Kidney glomerular epithelial cell (primary cell): ENCODE measurements around the gene OR4D10.
"Not testable (repeated sequence)": the region's sequence is repeated elsewhere in the genome, so short reads cannot be mapped to it uniquely, and the experiment has no call there.

Experiments
- DNase-seq: peaks from one replicate; lab custom pipeline; 2025; lab: John Stamatoyannopoulos, UW

Gene OR4D10

GRCh38 chr11:59473015-59473414 is at the start of gene OR4D10:
OR4D10 (plus strand) TSS chr11:59473315; CDS start chr11:59477430, 4,115 bp downstream.
- DNase-seq: no peak

DNA sequence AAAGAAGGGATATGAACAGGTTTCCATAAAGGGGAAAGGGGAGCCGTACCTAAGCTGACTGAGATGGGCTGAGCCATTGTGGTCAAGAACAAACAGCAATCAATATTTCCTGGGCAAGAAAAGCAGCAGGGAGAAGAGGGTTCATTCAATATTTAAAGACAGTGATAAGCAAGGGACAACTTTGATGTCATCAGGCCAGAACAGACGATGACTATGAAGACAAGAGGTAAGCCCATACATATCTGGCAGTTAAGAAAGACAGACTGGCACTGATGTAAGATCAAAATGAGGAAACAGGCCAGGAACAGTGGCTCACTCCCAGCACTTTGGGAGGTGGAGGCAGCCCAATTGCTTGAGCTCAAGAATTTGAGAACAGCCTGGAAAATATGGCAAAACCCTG is 49.3 kb upstream of the OR4D10 start:
- DNase-seq: no peak

DNA sequence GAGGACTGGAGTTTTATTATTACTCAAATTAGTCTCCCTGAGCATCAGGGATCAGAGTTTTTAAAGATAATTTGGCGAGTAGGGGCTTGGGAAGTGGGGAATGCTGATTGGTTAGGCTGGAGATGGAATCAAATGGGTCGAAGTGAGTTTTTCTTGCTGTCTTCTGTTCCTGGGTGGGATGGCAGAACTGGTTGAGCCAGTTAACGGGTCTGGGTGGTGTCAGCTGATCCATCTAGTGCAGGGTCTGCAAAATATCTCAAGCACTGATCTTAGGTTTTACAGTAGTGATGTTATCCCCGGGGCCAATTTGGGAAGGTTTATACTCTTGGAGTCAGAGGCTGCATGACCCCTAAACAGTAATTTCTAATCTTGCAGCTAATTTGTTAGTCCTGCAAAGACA is 48.0 kb upstream of the OR4D10 start:
- no peak for DNase-seq

DNA sequence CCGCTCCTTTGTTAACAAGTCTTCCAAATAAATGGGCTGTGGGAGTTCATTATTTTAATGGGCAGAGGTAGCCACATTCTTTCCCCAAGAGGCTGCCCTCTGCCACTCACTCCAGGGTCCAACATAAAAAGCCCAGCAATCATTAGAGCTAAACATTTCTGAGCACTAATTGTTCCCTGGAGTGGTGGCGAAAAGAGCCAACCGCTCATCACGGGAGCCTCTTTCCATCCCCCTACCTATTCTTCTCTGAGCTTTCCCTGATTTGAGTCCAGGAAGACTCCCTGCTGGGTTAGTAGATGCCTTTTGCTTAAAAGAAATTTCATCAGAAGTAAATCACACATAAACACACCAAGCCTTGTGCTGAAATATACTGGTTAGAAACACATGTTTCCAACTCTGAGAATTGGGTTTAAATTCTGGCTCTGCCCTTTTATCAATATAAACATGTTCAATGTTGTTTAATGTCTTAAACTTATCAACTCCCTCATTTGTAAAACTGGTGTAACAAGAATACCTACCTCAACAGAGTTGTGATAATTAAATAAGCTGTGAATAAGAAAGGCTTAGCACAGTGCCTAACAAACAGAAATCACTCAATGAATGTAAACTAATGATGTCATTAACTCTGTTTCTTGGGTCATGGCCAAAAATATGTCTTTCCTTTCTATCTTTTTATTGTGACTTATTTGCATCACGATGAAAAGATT is 46.6 kb upstream of the OR4D10 start, which contains the start of gene OR5A2:
TSS of gene OR5A2 (minus strand) at position 53 of the 707 bp plus-strand sequence. CDS start 3,460 bp downstream, outside the sequence.
- no peak for DNase-seq

- DNase-seq: no peak
Measured at GRCh38 chr11:59427068-59427382, 46.1 kb upstream of the OR4D10 start.

DNA sequence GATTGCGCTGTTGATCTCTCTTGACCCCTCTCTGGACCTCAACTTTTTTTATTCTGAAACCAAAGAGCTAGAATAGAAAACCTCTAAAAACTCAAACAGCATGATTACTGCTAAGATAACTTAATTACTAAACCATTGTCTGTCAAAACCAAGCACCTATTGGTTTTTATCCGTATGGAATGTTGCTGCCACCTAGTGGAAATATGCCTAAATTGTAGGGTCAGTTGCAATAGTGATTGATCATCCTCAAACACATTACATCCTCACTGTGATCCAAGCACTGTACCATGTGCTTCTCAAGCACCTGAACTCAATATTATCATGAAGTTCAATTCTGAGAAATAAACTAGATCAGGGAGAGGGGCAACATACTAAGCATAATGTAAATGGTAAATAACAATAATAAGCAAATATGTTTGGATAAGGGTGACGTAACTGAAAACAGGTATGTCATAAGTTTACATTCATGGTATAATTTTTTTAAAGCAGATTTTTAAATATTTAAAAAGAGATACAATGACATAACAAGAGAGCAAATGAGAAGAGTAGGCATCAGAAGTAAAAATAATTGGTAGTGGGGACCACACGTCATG is 43.1 kb upstream of the OR4D10 start:
- DNase-seq: peak; percentile 28

DNA sequence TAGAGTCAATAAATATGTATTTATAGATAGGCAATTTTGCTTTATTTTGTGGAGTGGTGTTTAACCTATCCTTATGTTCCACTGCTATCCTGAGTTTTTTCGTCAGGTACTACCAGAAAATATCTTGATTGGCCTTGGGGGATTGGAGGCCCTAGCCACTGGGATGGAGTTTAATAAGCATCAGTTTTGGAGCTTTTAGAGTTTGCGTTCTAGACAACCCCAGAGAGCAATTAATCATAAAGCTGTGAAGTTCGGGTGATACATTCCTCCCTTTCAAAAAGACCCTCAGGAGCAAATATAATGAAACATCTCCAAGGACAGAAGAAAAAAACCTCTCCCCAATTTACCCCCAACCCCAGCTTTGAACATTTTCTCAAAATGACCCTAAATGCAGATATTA is 36.9 kb upstream of the OR4D10 start, which contains the start of gene OR5A1:
TSS of gene OR5A1 (plus strand) at position 301 of the 400 bp plus-strand sequence. CDS start 6,700 bp downstream, outside the sequence.
- no peak for DNase-seq

GRCh38 chr11:59437770-59438169 is 35.3 kb upstream of the OR4D10 start:
- DNase-seq: no peak

GRCh38 chr11:59445624-59446023 is 27.5 kb upstream of the OR4D10 start:
- DNase-seq: not testable (repeated sequence)

GRCh38 chr11:59448484-59448883 is 24.6 kb upstream of the OR4D10 start:
- DNase-seq: no peak

DNA sequence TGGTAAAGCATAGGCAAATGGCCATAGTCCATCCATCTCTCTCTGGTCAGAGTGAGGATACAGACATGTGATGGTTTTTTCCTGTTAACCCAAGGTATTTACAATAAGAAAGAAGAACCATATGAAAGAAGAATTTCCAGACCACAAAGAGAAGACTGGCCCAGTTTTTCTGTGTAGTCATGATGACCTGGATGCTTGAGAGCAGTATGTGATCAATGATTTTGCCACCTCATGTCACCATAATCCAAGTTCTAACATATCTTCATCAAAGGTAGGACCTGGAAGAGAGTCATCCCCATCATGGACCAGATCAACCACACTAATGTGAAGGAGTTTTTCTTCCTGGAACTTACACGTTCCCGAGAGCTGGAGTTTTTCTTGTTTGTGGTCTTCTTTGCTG is 16.5 kb upstream of the OR4D10 start, which contains the start of gene OR4D6:
TSS of gene OR4D6 (plus strand) at position 301 of the 400 bp plus-strand sequence. CDS start at position 301, 0 bp downstream.
- no peak for DNase-seq

DNA sequence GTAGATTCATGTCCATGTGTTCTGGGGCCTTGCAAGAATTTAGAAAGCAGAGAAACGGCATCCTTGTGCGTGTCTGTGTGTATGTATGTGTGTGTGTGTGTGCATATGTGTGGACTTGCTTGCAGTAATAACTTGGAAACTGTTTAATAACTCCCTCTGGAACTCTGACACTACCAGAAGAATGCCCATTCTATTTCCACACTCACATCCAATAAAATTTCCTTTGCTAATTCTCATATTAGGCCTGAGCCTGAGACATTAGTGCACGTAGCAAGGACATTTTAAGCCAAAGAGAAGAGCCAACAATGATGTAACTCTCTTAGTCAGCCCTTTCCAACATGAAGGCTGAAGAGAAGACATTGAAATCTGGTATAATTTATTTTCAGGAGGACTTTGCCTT is 13.2 kb upstream of the OR4D10 start:
- no peak for DNase-seq

- DNase-seq: no peak
Measured at GRCh38 chr11:59463190-59463641, 9.9 kb upstream of the OR4D10 start.

DNA sequence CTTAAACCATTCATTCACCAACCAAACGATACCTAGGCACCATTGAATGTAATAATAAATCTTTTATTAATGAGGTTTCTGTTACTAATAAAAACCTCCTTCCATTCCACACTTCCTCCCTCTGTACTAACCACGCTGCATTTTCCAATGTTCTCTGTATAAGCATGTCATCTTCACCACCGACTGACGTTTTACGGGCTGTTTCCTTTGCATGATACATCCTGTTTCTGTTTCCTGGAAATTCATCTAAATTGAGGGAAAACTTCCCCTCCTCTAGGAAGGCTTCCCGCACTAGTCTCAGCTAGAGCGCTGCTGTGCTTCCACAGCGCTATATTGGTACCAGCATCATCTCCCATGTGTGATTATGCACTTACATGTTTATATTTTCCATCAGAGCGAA is 2.1 kb downstream of the OR4D10 start:
- no peak for DNase-seq

DNA sequence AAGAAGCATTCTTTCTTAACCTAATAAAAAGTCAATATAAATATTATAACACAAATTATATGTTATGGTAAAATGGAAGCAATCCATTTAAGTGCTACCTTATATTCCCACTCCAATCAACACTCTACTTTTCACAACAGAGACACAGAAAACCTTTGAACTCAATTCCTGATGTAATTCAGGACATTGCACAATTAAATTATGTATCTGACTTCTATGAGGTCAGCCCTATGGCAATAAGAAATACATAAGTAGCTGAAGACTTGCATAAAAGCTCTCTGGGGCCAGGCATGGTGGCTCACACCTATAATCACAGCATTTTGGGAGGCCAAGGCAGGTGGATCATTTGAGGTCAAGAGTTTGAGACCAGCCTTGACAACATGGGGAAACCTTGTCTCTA is 6.8 kb downstream of the OR4D10 start:
- no peak for DNase-seq

GRCh38 chr11:59480359-59480758 is 7.2 kb downstream of the OR4D10 start:
- DNase-seq: no peak

DNA sequence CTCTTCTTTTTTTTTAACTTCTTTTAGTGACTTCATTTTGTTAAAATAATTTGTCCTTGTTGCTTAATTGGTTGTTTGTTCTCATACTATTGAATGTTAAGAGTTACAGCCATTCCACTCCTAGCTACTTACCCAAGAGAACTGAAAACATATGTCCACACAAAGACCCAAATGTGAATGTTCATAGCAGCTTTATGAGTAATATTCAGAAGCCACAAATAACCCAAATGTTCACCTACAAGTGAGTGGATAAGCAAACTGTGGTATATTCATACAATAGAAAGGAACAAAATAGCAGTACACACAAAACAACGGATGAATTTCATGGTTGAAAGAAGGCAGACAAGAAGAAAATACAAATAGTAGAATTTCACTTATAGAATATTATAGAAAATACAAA is 28.8 kb downstream of the OR4D10 start:
- DNase-seq: no peak

DNA sequence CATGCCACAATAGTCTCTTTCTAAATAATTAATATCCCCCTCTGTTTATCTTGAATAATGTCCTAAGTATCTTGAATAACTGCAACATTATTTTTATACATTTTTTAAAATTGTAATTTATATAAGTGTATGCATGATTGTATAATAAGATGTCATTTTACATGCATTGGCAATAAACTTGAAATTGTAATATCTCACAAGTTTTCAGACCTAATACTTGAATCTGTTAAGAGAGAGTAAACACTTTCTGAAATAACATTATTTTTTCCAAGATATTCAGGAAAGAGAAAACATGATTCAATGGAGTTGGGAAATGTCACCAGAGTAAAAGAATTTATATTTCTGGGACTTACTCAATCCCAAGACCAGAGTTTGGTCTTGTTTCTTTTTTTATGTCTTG is 30.2 kb downstream of the OR4D10 start, which contains the start of gene OR4D11:
TSS of gene OR4D11 (plus strand) at position 301 of the 400 bp plus-strand sequence. CDS start at position 301, 0 bp downstream.
- no peak for DNase-seq

GRCh38 chr11:59510941-59511589 is 38.0 kb downstream of the OR4D10 start, which contains the start of gene OR4D9:
OR4D9 (plus strand) TSS chr11:59511539; CDS start chr11:59514913, 3,374 bp downstream.
- no peak for DNase-seq

- DNase-seq: no peak
Measured at GRCh38 chr11:59511675-59512074, 38.6 kb downstream of the OR4D10 start.

GRCh38 chr11:59520139-59520538 is 47.0 kb downstream of the OR4D10 start:
- not testable (repeated sequence) for DNase-seq

- DNase-seq: no peak
Measured at GRCh38 chr11:59520741-59521140, 47.6 kb downstream of the OR4D10 start.

- no peak for DNase-seq
Measured at GRCh38 chr11:59523541-59523940, 50.4 kb downstream of the OR4D10 start.
